Endothelial cell of umbilical vein (primary cell): Measurements from ENCODE around the gene SMIM21. TPM values are rescaled to one million over a fixed set of nuclear protein-coding genes. Genes with fewer than 3 reads are reported as not detected.

Experiments used
- BruUV-seq: library from RNA; stranded (reverse); fragments of 400-500 nt; replicated peaks from 2 replicates; lab custom pipeline; 2021; lab: Mats Ljungman, UMichigan
- CTCF ChIA-PET: fragments of 300-600, 350-600 bp; sonication (Branson Sonifier 250); formaldehyde crosslinking; loops from one replicate; lab custom pipeline; 2021; ENCODE audit warnings: antibody characterized with exemption, inconsistent platforms; lab: Charles Lee
- POLR2A ChIA-PET: fragments of 300-600, 350-600 bp; sonication (Branson Sonifier 250); formaldehyde crosslinking; loops from one replicate; lab custom pipeline; 2021; ENCODE audit warnings: antibody characterized with exemption, inconsistent platforms; lab: Charles Lee
- DNase-seq: peaks from one replicate; pipeline ENCODE4 v3.0.0-alpha.2; 2011; ENCODE audit warnings: low read depth, low spot score
- FAIRE-seq: peaks from 2 replicates; lab custom pipeline; 2011; peaks lifted over from hg19 to GRCh38; lab: Jason Lieb, UNC
- H2AFZ ChIP-seq: 2 replicates; pipeline ENCODE4 v1.6.0; 2012; ENCODE audit warnings: low read depth, low read length, control low read depth, inconsistent platforms
- H3K27ac ChIP-seq: 2 replicates; pipeline ENCODE4 v1.5.1; 2011; ENCODE audit warnings: low read depth, mild to moderate bottlenecking, control low read depth, low read length, moderate library complexity; ENCODE audit not compliant: insufficient read depth
- H3K27me3 ChIP-seq, 2 experiments: 2 replicates each; pipeline versions ENCODE4 v1.6.0 to v1.6.1; 2011; ENCODE audit warnings: low read length in 2 of 2, mixed read lengths in 1 of 2; ENCODE audit not compliant: control insufficient read depth in 2 of 2, insufficient read depth in 2 of 2
- H3K36me3 ChIP-seq, 2 experiments: 2 replicates in 1 of 2; 3 replicates in 1 of 2; pipeline ENCODE4 v1.5.1; 2011; ENCODE audit warnings: low read length in 2 of 2, mild to moderate bottlenecking in 1 of 2, moderate library complexity in 1 of 2; ENCODE audit not compliant: control insufficient read depth in 2 of 2, insufficient read depth in 2 of 2; ENCODE audit errors: extremely low read depth in 1 of 2
- H3K4me1 ChIP-seq: 3 replicates; pipeline ENCODE4 v1.5.1; 2011; ENCODE audit warnings: mild to moderate bottlenecking, low read length; ENCODE audit not compliant: control insufficient read depth, insufficient read depth; ENCODE audit errors: extremely low read depth
- H3K4me2 ChIP-seq: 2 replicates; pipeline ENCODE4 v1.6.1; 2011; ENCODE audit warnings: low read length, control low read depth, mixed read lengths; ENCODE audit not compliant: insufficient read depth
- H3K4me3 ChIP-seq, 3 experiments: fragments of 200-600 bp in 1 of 3; sonication (generic), shearing (Covaris generic) in 1 of 3; replicated peaks in 1 of 3; 2 replicates each; pipeline ENCODE4 v1.5.1; 2011 to 2016; ENCODE audit warnings: control low read depth in 3 of 3, low read length in 3 of 3, mild to moderate bottlenecking in 2 of 3, inconsistent platforms in 1 of 3, low read depth in 1 of 3, moderate library complexity in 1 of 3; ENCODE audit not compliant: insufficient read depth in 1 of 3
- H3K79me2 ChIP-seq: 2 replicates; pipeline ENCODE4 v1.6.0; 2012; ENCODE audit warnings: low read length, inconsistent platforms; ENCODE audit not compliant: control insufficient read depth, insufficient read depth
- H3K9ac ChIP-seq: replicated peaks from 2 replicates; pipeline ENCODE3; 2011; ENCODE audit warnings: low read length, control low read depth; ENCODE audit not compliant: insufficient read depth; ENCODE audit errors: extremely low read depth
- H3K9me1 ChIP-seq: replicated peaks from 3 replicates; pipeline ENCODE4 v1.6.0; 2011; ENCODE audit warnings: mild to moderate bottlenecking, low read length; ENCODE audit not compliant: control insufficient read depth, insufficient read depth; ENCODE audit errors: extremely low read depth
- H3K9me3 ChIP-seq: replicated peaks from 2 replicates; pipeline ENCODE4 v1.5.1; 2012; ENCODE audit warnings: low read length, inconsistent platforms; ENCODE audit not compliant: control insufficient read depth, insufficient read depth
- H4K20me1 ChIP-seq: replicated peaks from 2 replicates; pipeline ENCODE3; 2011; ENCODE audit warnings: mild to moderate bottlenecking, low read length; ENCODE audit not compliant: control insufficient read depth, insufficient read depth; ENCODE audit errors: extremely low read depth
- EZH2 ChIP-seq: IDR thresholded peaks from 2 replicates; pipeline ENCODE4 v1.6.1; 2012; ENCODE audit warnings: borderline replicate concordance, low read depth, mild to moderate bottlenecking, moderate library complexity, low read length, inconsistent platforms; ENCODE audit not compliant: severe bottlenecking
- FOS ChIP-seq: IDR thresholded peaks from 2 replicates; pipeline ENCODE4 v1.6.1; 2011; ENCODE audit warnings: mild to moderate bottlenecking, low read length, moderate library complexity, borderline replicate concordance; ENCODE audit not compliant: insufficient read depth
- GATA2 ChIP-seq: IDR thresholded peaks from 2 replicates; pipeline ENCODE4 v1.7.0; 2011; ENCODE audit warnings: low read depth, mild to moderate bottlenecking, moderate library complexity, mixed read lengths, low read length; ENCODE audit not compliant: insufficient read length, insufficient read depth
- JUN ChIP-seq: IDR thresholded peaks from 2 replicates; pipeline ENCODE4 v1.6.1; 2011; ENCODE audit warnings: borderline replicate concordance, low read depth; ENCODE audit not compliant: insufficient read length, insufficient read depth
- MYC ChIP-seq: IDR thresholded peaks from one replicate; pipeline ENCODE4 v1.6.1; 2011; ENCODE audit warnings: mild to moderate bottlenecking, low read depth, low read length
- POLR2A ChIP-seq: IDR thresholded peaks from 2 replicates; pipeline ENCODE4 v1.6.1; 2012; ENCODE audit warnings: low read depth, mild to moderate bottlenecking, control low read depth, low read length
- POLR2AphosphoS5 ChIP-seq: IDR thresholded peaks from 2 replicates; pipeline ENCODE4 v1.6.1; 2012; ENCODE audit warnings: low read depth, mild to moderate bottlenecking, control low read depth, low read length, moderate library complexity; ENCODE audit not compliant: insufficient read depth
- dilution Hi-C: fragments of 300-500 bp; cut with MboI; formaldehyde crosslinking; loops from one replicate; pipeline ENCODE4 v1.15.0; 2019; ENCODE audit warnings: low sequenced_read_pairs; ENCODE audit not compliant: extremely low pct_ligation_motif_present
- intact Hi-C: fragments of 100-400 bp; cut with micrococcal nuclease; formaldehyde crosslinking; loops from one replicate; pipeline ENCODE4 v1.10.0; 2022
- polyA plus RNA-seq, 4 experiments: library from polyadenylated mRNA; depleted of rRNA in 3 of 4; stranded (reverse) in 3 of 4; unstranded in 1 of 4; fragments of >200 nt; gene quantifications; 2 replicates each; pipeline versions ENCODE4 v1.2.1 to v1.2.3, GENCODE V29; 2011 to 2012; ENCODE audit warnings: missing spikeins in 1 of 4
- total RNA-seq: library from RNA; stranded (reverse); gene quantifications from 2 replicates; pipeline ENCODE4 v1.2.3, GENCODE V29; 2021
- TF ChIP-seq, protein P1 (sequence below), 2 donors: IDR thresholded peaks; 1 replicate in 1 of 2; 2 replicates in 1 of 2; pipeline ENCODE4 v1.5.1; 2011; ENCODE audit warnings: low read length in 2 of 2, mild to moderate bottlenecking in 2 of 2, moderate library complexity in 2 of 2, control low read depth in 1 of 2, inconsistent platforms in 1 of 2, low read depth in 1 of 2; ENCODE audit not compliant: insufficient read depth in 1 of 2; ENCODE audit errors: extremely low read depth in 1 of 2
- TF ChIP-seq, protein P2 (sequence below): IDR thresholded peaks from 2 replicates; pipeline ENCODE4 v1.6.1; 2011; ENCODE audit not compliant: insufficient read depth, insufficient read length

SMIM21 gene
- total and polyA plus RNA-seq, 2 donors (not counting 3 experiments of a cell fraction or from before 2014, with no cell fraction given): not detected

DNA sequence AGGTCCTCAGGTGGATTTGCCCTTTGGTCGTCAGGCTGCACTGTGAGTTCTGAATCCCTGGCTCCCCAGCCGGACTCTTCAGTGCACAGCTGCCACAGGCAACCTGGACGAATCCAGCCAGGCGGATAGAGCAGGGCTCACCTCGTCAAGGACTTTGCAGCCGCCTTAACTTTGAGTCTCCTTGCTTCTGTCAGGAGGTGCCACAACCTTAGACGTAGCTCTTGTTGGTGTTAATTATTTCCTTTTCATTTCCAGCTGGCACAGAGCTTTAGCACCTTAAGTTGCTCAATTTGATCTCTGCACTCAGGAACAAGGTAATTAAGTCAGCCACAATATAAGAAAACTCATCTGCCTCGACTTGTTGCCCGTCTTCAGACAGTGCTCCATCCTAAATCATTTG, 17.7 kb downstream of the SMIM21 start:
- ChIA-PET POLR2A (no interaction called here), CTCF (no interaction called here)
- Histone ChIP-seq H3K9me1 (no peaks in the 10 kb centered on the region), H3K79me2 (no peaks in the 10 kb centered on the region), H3K9me3 (no peaks in the 10 kb centered on the region), H3K4me2 (no peak overlapping the region), H3K27me3 (no peaks in the 10 kb centered on the region), H3K4me1 (no peaks in the 10 kb centered on the region), H3K36me3 (no peaks in the 10 kb centered on the region), H3K4me3 (no peak overlapping the region), H3K9ac (no peak overlapping the region), H3K27ac (no peak overlapping the region), H2AFZ (no peak overlapping the region), H4K20me1 (no peaks in the 10 kb centered on the region)
- DNase-seq (no peak), FAIRE-seq (no peak)
- intact Hi-C loops: no loop called here
- TF ChIP-seq JUN (no peak), GATA2 (no peak), FOS (no peak), POLR2AphosphoS5 (no peak), MYC (no peak), POLR2A (no peak), EZH2 (no peak)
- TF ChIP-seq, protein P1, sequence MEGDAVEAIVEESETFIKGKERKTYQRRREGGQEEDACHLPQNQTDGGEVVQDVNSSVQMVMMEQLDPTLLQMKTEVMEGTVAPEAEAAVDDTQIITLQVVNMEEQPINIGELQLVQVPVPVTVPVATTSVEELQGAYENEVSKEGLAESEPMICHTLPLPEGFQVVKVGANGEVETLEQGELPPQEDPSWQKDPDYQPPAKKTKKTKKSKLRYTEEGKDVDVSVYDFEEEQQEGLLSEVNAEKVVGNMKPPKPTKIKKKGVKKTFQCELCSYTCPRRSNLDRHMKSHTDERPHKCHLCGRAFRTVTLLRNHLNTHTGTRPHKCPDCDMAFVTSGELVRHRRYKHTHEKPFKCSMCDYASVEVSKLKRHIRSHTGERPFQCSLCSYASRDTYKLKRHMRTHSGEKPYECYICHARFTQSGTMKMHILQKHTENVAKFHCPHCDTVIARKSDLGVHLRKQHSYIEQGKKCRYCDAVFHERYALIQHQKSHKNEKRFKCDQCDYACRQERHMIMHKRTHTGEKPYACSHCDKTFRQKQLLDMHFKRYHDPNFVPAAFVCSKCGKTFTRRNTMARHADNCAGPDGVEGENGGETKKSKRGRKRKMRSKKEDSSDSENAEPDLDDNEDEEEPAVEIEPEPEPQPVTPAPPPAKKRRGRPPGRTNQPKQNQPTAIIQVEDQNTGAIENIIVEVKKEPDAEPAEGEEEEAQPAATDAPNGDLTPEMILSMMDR (IDR thresholded peaks at IDR 0.05; ENCODE audit: extremely low read depth in 1 of 2, insufficient read depth in 1 of 2, low read depth in 1 of 2, low read length in 2 of 2): no peak
- TF ChIP-seq, protein P2, sequence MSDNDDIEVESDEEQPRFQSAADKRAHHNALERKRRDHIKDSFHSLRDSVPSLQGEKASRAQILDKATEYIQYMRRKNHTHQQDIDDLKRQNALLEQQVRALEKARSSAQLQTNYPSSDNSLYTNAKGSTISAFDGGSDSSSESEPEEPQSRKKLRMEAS: no peak
- dilution Hi-C loops: no loop called here
- BruUV-seq: no TSS peak
